HepG2 (cell line): ENCODE results near the gene FFAR2. TPM values are rescaled to one million over a fixed set of nuclear protein-coding genes. Genes with fewer than 3 reads are reported as not detected.

Source experiments
- ATAC-seq: fragments of 200-7000 bp; cut with Tn5 transposase; 3 replicates; pipeline ENCODE4 v1.9.1; 2020; ENCODE audit warnings: mild to moderate bottlenecking, moderate library complexity
- BruUV-seq: library from RNA; stranded (reverse); fragments of 400-500 nt; replicated peaks from 2 replicates; lab custom pipeline; 2021; lab: Mats Ljungman, UMichigan
- CTCF ChIA-PET: fragments of 300-600 bp; formaldehyde crosslinking; extraction: SDS; loops from one replicate; lab custom pipeline; 2021; ENCODE audit warnings: low total read pairs, inconsistent platforms, low intra/inter-chr PET ratio; lab: Yijun Ruan, JAX
- POLR2A ChIA-PET: fragments of 350-600 bp; sonication (Branson Sonifier 250); formaldehyde crosslinking; loops from one replicate; lab custom pipeline; 2020; ENCODE audit warnings: antibody characterized with exemption, inconsistent platforms; lab: Yijun Ruan, JAX
- DNase-seq: peaks from one replicate; pipeline ENCODE4 v3.0.0-alpha.2; 2015; ENCODE audit warnings: low spot score
- FAIRE-seq: peaks from 3 replicates; lab custom pipeline; 2011; peaks lifted over from hg19 to GRCh38; lab: Jason Lieb, UNC
- H2AFZ ChIP-seq: one replicate; pipeline ENCODE4 v1.6.1; 2011; ENCODE audit warnings: low read length, inconsistent platforms
- H3K27ac ChIP-seq: fragments of 300-600 bp; 3 replicates; pipeline ENCODE4 v1.8.0; 2011; ENCODE audit warnings: mixed run types, mild to moderate bottlenecking, mixed read lengths, low read length, inconsistent platforms; ENCODE audit not compliant: insufficient read depth; ENCODE audit errors: extremely low read length
- H3K27me3 ChIP-seq, 2 experiments: fragments of 200-600 bp in 1 of 2; 2 replicates in 1 of 2; 3 replicates in 1 of 2; pipeline versions ENCODE4 v1.6.0 to v1.8.0; 2011; ENCODE audit warnings: low read length in 2 of 2, mild to moderate bottlenecking in 2 of 2, moderate library complexity in 2 of 2, inconsistent platforms in 1 of 2; ENCODE audit not compliant: insufficient read depth in 2 of 2, control insufficient read depth in 1 of 2
- H3K36me3 ChIP-seq, 2 experiments: fragments of 200-600 bp in 1 of 2; replicated peaks in 1 of 2; 2 replicates in 1 of 2; 3 replicates in 1 of 2; pipeline versions ENCODE4 v1.5.1 to v1.8.0; 2011; ENCODE audit warnings: low read length in 2 of 2, inconsistent platforms in 1 of 2; ENCODE audit not compliant: insufficient read depth in 2 of 2, control insufficient read depth in 1 of 2
- H3K4me1 ChIP-seq: 2 replicates; pipeline ENCODE4 v1.5.1; 2012; ENCODE audit warnings: low read length, inconsistent platforms; ENCODE audit not compliant: insufficient read depth
- H3K4me2 ChIP-seq: 2 replicates; pipeline ENCODE4 v1.6.0; 2011; ENCODE audit warnings: low read depth, low read length, inconsistent platforms
- H3K4me3 ChIP-seq, 3 experiments: fragments of 200-600 bp in 1 of 3; sonication (generic), shearing (Covaris generic) in 1 of 3; replicated peaks in 1 of 3; 2 replicates each; pipeline ENCODE4 v1.5.1; 2011 to 2016; ENCODE audit warnings: low read length in 3 of 3, inconsistent platforms in 2 of 3, low read depth in 2 of 3, mild to moderate bottlenecking in 2 of 3, control low read depth in 1 of 3, mixed read lengths in 1 of 3; ENCODE audit not compliant: insufficient read depth in 1 of 3
- H3K79me2 ChIP-seq: one replicate; pipeline ENCODE4 v1.6.1; 2011; ENCODE audit warnings: low read length, inconsistent platforms; ENCODE audit not compliant: insufficient read depth
- H3K9ac ChIP-seq: 2 replicates; pipeline ENCODE4 v1.6.0; 2011; ENCODE audit warnings: mild to moderate bottlenecking, low read depth, low read length, inconsistent platforms; ENCODE audit not compliant: insufficient read depth
- H3K9me3 ChIP-seq: 2 replicates; pipeline ENCODE4 v1.5.1; 2012; ENCODE audit warnings: mild to moderate bottlenecking, low read length
- H4K20me1 ChIP-seq: 2 replicates; pipeline ENCODE4 v1.6.0; 2011; ENCODE audit warnings: inconsistent platforms, mild to moderate bottlenecking, low read length, moderate library complexity; ENCODE audit not compliant: insufficient read depth
- BRCA1 ChIP-seq: sonication (generic); formaldehyde crosslinking; IDR thresholded peaks from 2 replicates; pipeline ENCODE4 v1.4.0; 2020; ENCODE audit warnings: missing genetic modification reagents
- THAP8 ChIP-seq: sonication (generic); formaldehyde crosslinking; IDR thresholded peaks from 2 replicates; pipeline ENCODE4 v1.5.1; 2020; ENCODE audit warnings: missing genetic modification reagents, mild to moderate bottlenecking, borderline replicate concordance
- YEATS4 ChIP-seq: sonication (generic); formaldehyde crosslinking; IDR thresholded peaks from 2 replicates; pipeline ENCODE4 v1.4.0; 2020; ENCODE audit warnings: missing genetic modification reagents, borderline replicate concordance
- ZNF382 ChIP-seq: sonication (generic); formaldehyde crosslinking; IDR thresholded peaks from 2 replicates; pipeline ENCODE4 v1.5.0; 2020; ENCODE audit warnings: missing genetic modification reagents, mild to moderate bottlenecking, borderline replicate concordance
- WGBS: methylation state at CpG from one replicate; pipeline ENCODE4 v1.1.6; 2017; ENCODE audit warnings: low lambda C conversion rate; 5-methylcytosine and 5-hydroxymethylcytosine counted together
- in situ Hi-C: cut with HindIII; loops from 2 replicates; pipeline ENCODE4 v1.10.0; 2017; ENCODE audit warnings: low pct_unique_long_range_greater_than_20kb; ENCODE audit not compliant: extremely low pct_ligation_motif_present
- intact Hi-C: fragments of 100-400 bp; cut with micrococcal nuclease; formaldehyde crosslinking; loops from one replicate; pipeline ENCODE4 v1.10.0; 2022; ENCODE audit not compliant: unreplicated experiment
- polyA plus RNA-seq, 8 experiments: library from polyadenylated mRNA; depleted of rRNA in 3 of 8; stranded (reverse) in 7 of 8; unstranded in 1 of 8; fragments of >200 nt; fragmentation: Illumina TruSeq in 4 of 8; extraction: Trizol in 4 of 8; gene quantifications; 2 replicates each; pipeline versions ENCODE4 v1.2.1 to v1.2.3, GENCODE V29; 2011 to 2016; ENCODE audit warnings: low read depth in 4 of 8, missing spikeins in 1 of 8, mixed read lengths in 1 of 8; ENCODE audit not compliant: insufficient read depth in 1 of 8
- total RNA-seq, 5 experiments: library from RNA; depleted of rRNA; stranded (reverse); fragments of >200 nt; fragmentation: Illumina TruSeq; extraction: Trizol; gene quantifications; 2 replicates each; pipeline ENCODE4 v1.2.3, GENCODE V29; 2016; ENCODE audit warnings: low read depth in 1 of 5

FFAR2 gene
- total and polyA plus RNA-seq, 2 of the 13 experiments (the other 11 are each of a cell fraction or from before 2014, with no cell fraction given) = 0.12 TPM; not detected in 1

GRCh38 chr19:35430409-35431144, 17.5 kb upstream of the FFAR2 start:
- H3K36me3 ChIP-seq = no peaks in the 10 kb centered on the region
- no peak overlapping the region for H2AFZ ChIP-seq
- intact Hi-C loops = no loop called here
- no peak overlapping the region for H3K27ac ChIP-seq
- ATAC-seq = no peak
- WGBS = 65% methylated on average over 5 of the region's 5 CpGs
- no peaks in the 10 kb centered on the region for H4K20me1 ChIP-seq
- no peaks in the 10 kb centered on the region for H3K79me2 ChIP-seq
- ChIA-PET POLR2A (no interaction called here), CTCF (no interaction called here)
- H3K4me2 ChIP-seq = no peak overlapping the region
- TF ChIP-seq BRCA1 (CRISPR knock-in tag) (no peak), YEATS4 (no peak)
- no TSS peak for BruUV-seq
- FAIRE-seq = no peak
- no peak overlapping the region for H3K4me3 ChIP-seq
- DNase-seq = no peak
- H3K4me1 ChIP-seq = peaks cover 51% of the 10 kb centered on the region
- in situ Hi-C loops = no loop called here
- peaks cover 2 to 14% of the 10 kb centered on the region in 2 experiments; a peak in 4 of 5 replicates for H3K27me3 ChIP-seq
- H3K9me3 ChIP-seq = peaks cover 6% of the 10 kb centered on the region; the same call in 1 of the 2 replicates
- no peak overlapping the region for H3K9ac ChIP-seq

GRCh38 chr19:35431145-35431807, 16.8 kb upstream of the FFAR2 start:
- H3K4me2 ChIP-seq = no peak overlapping the region
- H4K20me1 ChIP-seq = no peaks in the 10 kb centered on the region
- BruUV-seq = no TSS peak
- H2AFZ ChIP-seq = no peak overlapping the region
- in situ Hi-C loops = no loop called here
- H3K9me3 ChIP-seq = peaks cover 6% of the 10 kb centered on the region; the same call in 1 of the 2 replicates
- FAIRE-seq (no peak), ATAC-seq (no peak), DNase-seq (no peak)
- no peaks in the 10 kb centered on the region for H3K79me2 ChIP-seq
- H3K9ac ChIP-seq = no peak overlapping the region
- no peak overlapping the region for H3K27ac ChIP-seq
- TF ChIP-seq THAP8 (CRISPR knock-in tag) (no peak), ZNF382 (CRISPR knock-in tag) (peak; percentile 81; the same call in 1 of the 2 replicates)
- POLR2A ChIA-PET = no interaction called here
- peaks cover 47% of the 10 kb centered on the region for H3K4me1 ChIP-seq
- intact Hi-C loops = no loop called here
- no peaks in the 10 kb centered on the region for H3K36me3 ChIP-seq
- peaks cover 2 to 21% of the 10 kb centered on the region in 2 experiments; a peak in 4 of 5 replicates for H3K27me3 ChIP-seq
- CTCF ChIA-PET = no interaction called here
- 63% methylated on average over 8 of the region's 8 CpGs for WGBS
- H3K4me3 ChIP-seq = no peak overlapping the region
